GM06990 (cell line): ENCODE measurements around the gene ABAT.

Experiments used
- DNase-seq: peaks from one replicate; pipeline ENCODE4 v3.0.0-alpha.2; 2011; ENCODE audit not compliant: insufficient read length; ENCODE audit errors: extremely low read depth
- H3K27me3 ChIP-seq: replicated peaks from 2 replicates; pipeline ENCODE4 v1.6.0; 2011; ENCODE audit warnings: low read length; ENCODE audit not compliant: control insufficient read depth, insufficient read depth
- H3K36me3 ChIP-seq: 2 replicates; pipeline ENCODE4 v1.5.1; 2011; ENCODE audit warnings: low read length; ENCODE audit not compliant: control insufficient read depth, insufficient read depth
- H3K4me3 ChIP-seq: replicated peaks from 2 replicates; pipeline ENCODE4 v1.5.1; 2011; ENCODE audit warnings: low read depth, mild to moderate bottlenecking, control low read depth, low read length
- TF ChIP-seq, protein P1 (sequence below): IDR thresholded peaks from 2 replicates; pipeline ENCODE4 v1.5.1; 2011; ENCODE audit warnings: low read length, control low read depth, mild to moderate bottlenecking, inconsistent platforms; ENCODE audit not compliant: insufficient read depth, poor library complexity, severe bottlenecking

The ABAT gene

DNA sequence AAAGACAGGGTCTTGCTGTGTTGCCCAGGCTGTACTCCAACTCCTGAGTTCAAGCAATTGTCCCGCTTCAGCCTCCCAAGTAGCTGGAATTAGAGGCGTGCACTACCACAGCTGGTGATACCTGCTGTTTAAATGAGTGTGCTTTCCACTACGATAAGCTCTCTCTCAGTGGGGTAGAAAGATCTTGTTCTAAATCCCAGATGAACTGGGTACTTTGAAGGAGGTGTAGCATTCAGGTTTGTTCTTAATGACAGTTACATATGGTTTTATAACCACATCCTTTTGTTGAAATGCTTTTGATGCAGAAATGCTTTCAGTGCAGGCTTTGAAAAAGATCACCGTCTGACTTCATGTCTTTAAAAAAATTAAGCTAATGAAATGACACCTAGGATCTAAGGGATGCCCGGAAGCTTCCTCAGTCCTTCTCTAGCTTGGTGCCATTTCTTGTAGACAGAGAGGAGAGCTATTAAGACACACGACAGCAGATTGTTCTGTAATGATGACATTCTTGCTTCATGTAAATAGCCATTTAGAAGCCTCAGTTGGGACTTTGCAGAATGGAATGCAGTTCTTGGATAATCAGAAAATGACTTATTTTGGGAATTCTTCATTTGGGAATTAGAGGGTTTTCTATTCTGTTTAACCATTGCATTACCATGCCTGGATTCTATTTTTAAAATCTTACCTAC, 142.7 kb downstream of the ABAT start:
- peaks cover 34% of the 10 kb centered on the region for H3K36me3 ChIP-seq
- H3K4me3 ChIP-seq, result no peak overlapping the region
- TF ChIP-seq, protein P1, sequence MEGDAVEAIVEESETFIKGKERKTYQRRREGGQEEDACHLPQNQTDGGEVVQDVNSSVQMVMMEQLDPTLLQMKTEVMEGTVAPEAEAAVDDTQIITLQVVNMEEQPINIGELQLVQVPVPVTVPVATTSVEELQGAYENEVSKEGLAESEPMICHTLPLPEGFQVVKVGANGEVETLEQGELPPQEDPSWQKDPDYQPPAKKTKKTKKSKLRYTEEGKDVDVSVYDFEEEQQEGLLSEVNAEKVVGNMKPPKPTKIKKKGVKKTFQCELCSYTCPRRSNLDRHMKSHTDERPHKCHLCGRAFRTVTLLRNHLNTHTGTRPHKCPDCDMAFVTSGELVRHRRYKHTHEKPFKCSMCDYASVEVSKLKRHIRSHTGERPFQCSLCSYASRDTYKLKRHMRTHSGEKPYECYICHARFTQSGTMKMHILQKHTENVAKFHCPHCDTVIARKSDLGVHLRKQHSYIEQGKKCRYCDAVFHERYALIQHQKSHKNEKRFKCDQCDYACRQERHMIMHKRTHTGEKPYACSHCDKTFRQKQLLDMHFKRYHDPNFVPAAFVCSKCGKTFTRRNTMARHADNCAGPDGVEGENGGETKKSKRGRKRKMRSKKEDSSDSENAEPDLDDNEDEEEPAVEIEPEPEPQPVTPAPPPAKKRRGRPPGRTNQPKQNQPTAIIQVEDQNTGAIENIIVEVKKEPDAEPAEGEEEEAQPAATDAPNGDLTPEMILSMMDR, result no peak
- no peak for DNase-seq
- no peaks in the 10 kb centered on the region for H3K27me3 ChIP-seq

DNA sequence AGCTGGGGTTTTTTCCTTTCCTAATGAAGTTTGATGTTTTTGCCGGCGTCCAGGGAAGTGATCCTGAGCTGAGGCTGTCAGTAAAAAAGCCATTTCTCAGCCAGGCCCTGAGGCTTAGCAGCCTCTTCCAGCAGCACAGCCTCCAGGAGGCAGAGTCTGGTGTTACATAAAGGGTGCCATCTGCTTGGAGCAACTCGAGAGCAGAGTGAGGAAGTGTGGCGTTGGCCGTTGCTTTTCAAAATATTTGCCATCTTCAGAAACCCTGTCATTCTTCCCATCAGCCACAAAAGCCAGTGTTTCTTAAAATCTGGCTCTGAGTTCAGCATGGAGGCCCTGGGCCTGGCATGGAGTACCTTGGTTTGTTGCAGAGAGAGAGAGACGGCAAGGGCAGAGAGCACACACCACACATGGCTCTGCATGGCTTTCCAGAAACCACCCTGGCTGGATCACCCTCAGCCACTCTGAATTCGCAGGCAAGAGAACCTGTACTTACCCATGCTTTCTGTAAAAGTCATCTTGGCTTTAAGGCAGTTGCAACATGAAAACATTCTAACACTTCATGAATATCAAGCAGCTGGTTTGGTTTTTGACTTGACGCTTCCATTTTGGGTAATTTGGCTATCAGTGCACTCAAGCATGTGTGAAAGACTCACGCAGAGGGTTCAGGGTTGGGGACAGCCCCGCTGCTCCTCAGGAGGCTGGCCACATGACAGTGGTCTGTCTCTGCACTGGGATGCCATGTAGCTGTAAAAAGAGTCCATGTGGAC, 144.3 kb downstream of the ABAT start:
- Histone ChIP-seq H3K27me3 (no peaks in the 10 kb centered on the region), H3K36me3 (peaks cover 26% of the 10 kb centered on the region), H3K4me3 (no peak overlapping the region)
- TF ChIP-seq, protein P1, result no peak
- peak; percentile 28 for DNase-seq

DNA sequence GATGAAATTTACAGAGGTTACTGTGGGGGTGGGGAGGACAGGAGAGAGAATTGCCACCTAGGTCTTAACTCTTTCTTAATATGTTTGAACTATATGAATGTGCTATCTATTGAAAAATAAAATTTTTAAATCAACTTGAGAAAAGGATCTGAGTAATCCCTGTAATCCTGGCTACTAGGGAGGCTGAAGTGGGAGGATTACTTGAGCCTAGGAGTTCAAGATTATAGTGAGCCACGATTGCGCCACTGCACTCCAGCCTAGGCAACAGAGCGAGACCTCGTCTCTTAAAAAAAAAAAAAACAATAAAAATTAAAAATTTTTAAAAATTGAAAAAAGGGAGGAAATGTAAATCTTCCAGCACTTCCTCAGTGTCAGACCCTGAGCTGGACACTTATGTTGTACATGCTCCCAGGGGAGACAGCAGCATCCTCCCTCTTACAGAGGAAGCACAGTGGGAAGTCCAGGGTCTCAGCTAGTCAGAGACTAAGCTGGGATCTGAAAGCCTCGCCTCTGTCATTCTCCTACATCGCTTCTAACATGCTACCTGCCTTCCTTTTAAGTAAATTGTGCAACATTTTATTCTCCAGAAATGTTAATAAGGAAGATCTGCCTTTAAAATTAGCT, 145.1 kb downstream of the ABAT start:
- TF ChIP-seq, protein P1, result no peak
- Histone ChIP-seq H3K36me3 (peaks cover 20% of the 10 kb centered on the region), H3K4me3 (no peak overlapping the region), H3K27me3 (no peaks in the 10 kb centered on the region)
- no peak for DNase-seq

DNA sequence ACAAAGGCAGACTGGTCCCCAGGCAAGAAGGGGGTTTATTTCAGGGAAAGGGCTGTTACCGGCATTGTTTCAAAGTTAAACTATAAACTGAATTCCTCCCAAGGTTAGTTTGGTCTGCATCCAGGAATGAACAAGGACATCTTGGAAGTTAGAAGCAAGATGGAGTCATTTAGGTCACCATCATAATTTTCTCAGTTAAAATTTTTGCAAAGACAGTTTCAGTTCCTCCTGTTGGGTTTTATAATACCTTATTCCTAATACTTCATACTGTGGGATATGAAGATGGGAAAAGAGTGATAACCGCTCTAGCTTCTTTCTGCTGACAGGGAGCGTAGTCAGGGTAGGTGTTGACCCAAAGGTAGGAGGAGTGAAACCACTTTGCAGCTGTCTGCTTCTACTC, 148.0 kb downstream of the ABAT start:
- Histone ChIP-seq H3K4me3 (no peak overlapping the region), H3K36me3 (peaks cover 18% of the 10 kb centered on the region), H3K27me3 (no peaks in the 10 kb centered on the region)
- TF ChIP-seq, protein P1, result no peak
- no peak for DNase-seq

DNA sequence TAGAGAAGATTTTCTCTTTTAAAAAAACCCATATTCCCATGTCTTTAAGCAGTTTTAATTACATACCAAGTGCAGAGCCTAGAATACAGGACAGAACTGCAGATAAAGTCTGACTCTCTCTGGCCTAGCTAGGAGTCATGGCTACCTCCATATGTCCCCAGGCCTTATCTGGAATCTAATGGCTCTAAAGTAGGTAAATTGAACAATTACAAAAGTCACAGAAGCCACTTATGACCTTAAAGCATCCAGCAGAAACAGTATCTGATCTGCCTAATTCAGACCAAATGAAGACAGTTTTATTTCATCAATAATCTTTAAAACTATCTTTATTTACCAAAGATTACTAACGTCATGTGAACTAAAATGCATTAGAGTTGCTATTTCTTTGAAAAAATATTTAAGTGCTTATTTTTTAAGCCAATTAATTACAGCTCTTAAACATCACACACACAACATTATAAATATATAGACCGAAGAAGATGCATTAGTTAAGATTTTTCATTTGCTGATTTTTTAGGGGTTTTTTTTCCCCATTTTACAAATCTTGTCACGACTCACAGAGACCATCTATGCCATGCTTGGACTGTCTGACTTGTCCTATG, 152.0 kb downstream of the ABAT start:
- Histone ChIP-seq H3K27me3 (no peaks in the 10 kb centered on the region), H3K36me3 (peaks cover 25% of the 10 kb centered on the region), H3K4me3 (no peak overlapping the region)
- TF ChIP-seq, protein P1, result no peak
- no peak for DNase-seq
